GM19463 (cell line): ENCODE data around the gene R3HDML.
A peak's percentile ranks its signal among the peaks of the same experiment; 100 is the strongest.
"Not testable (repeated sequence)": the region's sequence is repeated elsewhere in the genome, so short reads cannot be mapped to it uniquely, and the experiment has no call there.

Source experiments
- ATAC-seq: cut with Tn5 transposase; IDR thresholded peaks from one replicate; pipeline ENCODE4 v1.9.1; 2021; ENCODE audit warnings: mild to moderate bottlenecking, moderate library complexity; ENCODE audit not compliant: unreplicated experiment

Gene R3HDML

GRCh38 chr20:44336725-44337380 lies at the start of gene R3HDML:
Gene R3HDML, plus strand, starts transcription at chr20:44337043. Its CDS starts 115 bp downstream, at chr20:44337158.
- ATAC-seq: no peak

GRCh38 chr20:44287272-44288097 lies 49.4 kb upstream of the R3HDML start:
- ATAC-seq: no peak

GRCh38 chr20:44288252-44288651 lies 48.6 kb upstream of the R3HDML start:
- no peak for ATAC-seq

GRCh38 chr20:44291754-44292153 lies 45.1 kb upstream of the R3HDML start:
- no peak for ATAC-seq

GRCh38 chr20:44296011-44296410 lies 40.8 kb upstream of the R3HDML start:
- ATAC-seq: no peak

- ATAC-seq: no peak
Observed at GRCh38 chr20:44297721-44298120, 39.1 kb upstream of the R3HDML start.

- ATAC-seq: not testable (repeated sequence)
Observed at GRCh38 chr20:44299011-44299535, 37.8 kb upstream of the R3HDML start.

GRCh38 chr20:44301285-44301684 lies 35.6 kb upstream of the R3HDML start:
- ATAC-seq: no peak

GRCh38 chr20:44302026-44302669 lies 34.7 kb upstream of the R3HDML start:
- ATAC-seq: no peak

- no peak for ATAC-seq
Observed at GRCh38 chr20:44302736-44303135, 34.1 kb upstream of the R3HDML start.

GRCh38 chr20:44304383-44304782 lies 32.5 kb upstream of the R3HDML start:
- ATAC-seq: no peak

- ATAC-seq: no peak
Observed at GRCh38 chr20:44306927-44307326, 29.9 kb upstream of the R3HDML start.

- no peak for ATAC-seq
Observed at GRCh38 chr20:44309763-44310663, 26.8 kb upstream of the R3HDML start.

GRCh38 chr20:44310664-44311639 lies 25.9 kb upstream of the R3HDML start, which contains the start of gene FITM2:
Gene FITM2, minus strand, starts transcription at chr20:44311202. Its CDS starts 54 bp downstream, at chr20:44311148.
- ATAC-seq: peak; percentile 93

- ATAC-seq: no peak
Observed at GRCh38 chr20:44314870-44315269, 22.0 kb upstream of the R3HDML start.

GRCh38 chr20:44319839-44320422 lies 16.9 kb upstream of the R3HDML start:
- ATAC-seq: no peak

- ATAC-seq: no peak
Observed at GRCh38 chr20:44324343-44324742, 12.5 kb upstream of the R3HDML start.

- ATAC-seq: no peak
Observed at GRCh38 chr20:44326391-44327159, 10.3 kb upstream of the R3HDML start.
